ENCODE measurements around the gene TPK1.
"Not testable (repeated sequence)": the region's sequence is repeated elsewhere in the genome, so short reads cannot be mapped to it uniquely, and the experiment has no call there.

The TPK1 gene

DNA sequence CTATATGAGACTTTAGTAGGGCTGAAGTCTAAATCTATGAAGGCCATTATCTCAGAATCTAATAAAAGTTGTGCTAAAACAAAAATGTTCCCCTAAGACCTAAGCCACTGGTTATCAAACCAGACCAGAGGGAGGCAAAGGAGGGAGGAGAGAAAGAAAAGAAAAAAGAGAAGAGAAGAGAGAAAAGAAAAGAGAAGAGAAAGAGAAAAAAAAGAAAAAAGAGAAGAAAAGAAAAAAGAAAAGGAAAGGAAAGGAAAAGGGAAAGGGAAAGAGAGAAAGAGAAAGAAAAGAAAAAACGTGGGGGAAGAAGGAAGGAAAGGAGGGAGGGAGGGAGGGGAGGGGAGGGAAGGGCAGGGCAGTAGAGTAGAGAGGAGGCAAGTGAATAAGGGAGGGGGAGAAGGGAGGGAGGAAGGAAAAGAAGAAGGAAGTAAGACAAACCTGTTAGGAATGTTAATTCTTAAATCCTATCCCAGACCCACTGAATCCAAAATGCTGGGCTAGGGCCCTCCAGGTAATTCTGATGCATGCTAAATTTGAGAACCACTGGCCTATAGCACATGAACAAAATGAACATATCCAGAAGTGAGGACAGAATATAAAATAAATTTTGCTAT is 98.9 kb downstream of the TPK1 start:
- Mint-ChIP-seq H3K27ac (no peak overlapping the region), H3K4me3 (no peak overlapping the region), H3K27me3 (no peaks in the 10 kb centered on the region), H3K36me3 (peaks cover 0 to 2% of the 10 kb centered on the region in 2 donors), H3K9me3 (no peaks in the 10 kb centered on the region), H3K4me1 (peaks cover 6 to 11% of the 10 kb centered on the region in 2 donors)
- DNase-seq: no peak
- ATAC-seq (replicated peaks): no peak

DNA sequence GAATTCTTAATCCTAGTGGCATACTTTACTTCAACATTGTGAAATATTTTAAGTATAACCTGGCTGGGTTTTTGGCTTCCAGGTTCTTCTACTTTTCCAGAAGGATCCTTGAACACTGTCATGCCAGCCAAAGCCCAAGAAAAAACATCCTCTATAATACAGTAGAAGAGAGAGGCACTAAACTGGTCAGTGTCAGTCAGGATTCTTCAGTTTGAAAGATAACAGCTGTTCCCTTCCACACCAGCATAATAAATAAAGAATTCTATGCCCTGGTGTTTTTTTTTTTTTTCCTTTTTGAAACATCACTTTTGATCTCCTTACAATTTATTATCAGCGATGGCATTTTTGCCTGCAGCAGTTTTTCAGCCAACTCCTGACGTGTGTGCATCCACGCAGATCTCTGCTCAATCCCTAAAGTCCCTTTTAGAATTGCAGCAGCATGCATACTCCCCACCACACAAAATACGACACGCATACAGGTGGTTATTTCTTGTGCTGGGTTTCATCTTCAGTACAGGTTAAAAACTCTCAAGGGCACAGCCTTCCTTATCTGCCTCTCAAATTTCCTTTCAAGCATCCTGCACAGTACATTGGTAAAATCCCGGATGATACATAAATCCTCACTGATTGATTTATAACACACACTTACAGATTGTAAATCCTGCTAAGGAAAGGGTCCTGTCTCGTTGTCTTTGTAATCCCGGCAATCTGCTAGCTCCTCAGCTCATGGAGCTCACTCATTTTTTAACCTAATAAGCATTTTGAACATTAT is 100.2 kb downstream of the TPK1 start:
- DNase-seq (no peak), ATAC-seq (replicated peaks) (no peak)
- H3K4me3 Mint-ChIP-seq: no peak overlapping the region
- H3K27ac Mint-ChIP-seq: no peak overlapping the region
- H3K9me3 Mint-ChIP-seq: no peaks in the 10 kb centered on the region
- H3K4me1 Mint-ChIP-seq: peaks cover 5 to 11% of the 10 kb centered on the region in 2 donors
- no peaks in the 10 kb centered on the region for H3K27me3 Mint-ChIP-seq
- H3K36me3 Mint-ChIP-seq: peaks cover 0 to 2% of the 10 kb centered on the region in 2 donors

DNA sequence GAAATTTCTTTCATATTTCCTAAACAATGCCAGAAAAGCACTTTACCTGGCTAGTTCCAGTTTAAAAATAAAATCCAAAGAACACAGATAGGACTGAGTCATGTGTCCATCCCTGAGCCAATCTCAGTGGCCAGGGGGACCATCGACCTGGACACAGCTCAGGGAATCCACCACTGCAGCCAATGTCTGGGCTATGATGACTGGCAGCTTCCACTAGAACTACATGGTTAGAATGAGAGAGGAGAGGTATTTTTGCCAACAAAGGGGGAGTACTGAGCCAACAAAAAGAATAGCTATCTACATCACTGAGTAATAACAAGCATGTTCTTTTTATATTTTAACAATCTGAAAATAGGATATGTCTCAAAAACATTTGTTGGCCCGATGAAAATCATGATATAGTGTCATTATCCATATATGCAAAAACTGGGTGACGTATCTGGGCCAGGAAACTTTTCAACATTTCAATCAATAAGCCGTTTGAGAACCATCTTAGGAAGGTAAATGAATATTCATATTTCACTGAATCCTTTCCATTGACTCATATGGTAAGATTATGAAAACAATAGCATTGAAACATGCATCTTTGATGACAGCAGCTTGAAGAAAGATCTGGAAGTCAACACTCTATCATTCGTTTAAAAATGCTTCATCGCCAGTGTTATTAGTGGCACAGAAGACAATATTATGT is 104.0 kb downstream of the TPK1 start:
- Mint-ChIP-seq H3K36me3 (peaks cover 9% of the 10 kb centered on the region in 2 donors), H3K9me3 (peaks cover 0 to 4% of the 10 kb centered on the region in 2 donors), H3K27me3 (no peaks in the 10 kb centered on the region), H3K4me1 (peaks cover under 1 to 2% of the 10 kb centered on the region in 2 donors), H3K27ac (no peak overlapping the region), H3K4me3 (no peak overlapping the region)
- no peak for ATAC-seq (replicated peaks)
- no peak for DNase-seq

DNA sequence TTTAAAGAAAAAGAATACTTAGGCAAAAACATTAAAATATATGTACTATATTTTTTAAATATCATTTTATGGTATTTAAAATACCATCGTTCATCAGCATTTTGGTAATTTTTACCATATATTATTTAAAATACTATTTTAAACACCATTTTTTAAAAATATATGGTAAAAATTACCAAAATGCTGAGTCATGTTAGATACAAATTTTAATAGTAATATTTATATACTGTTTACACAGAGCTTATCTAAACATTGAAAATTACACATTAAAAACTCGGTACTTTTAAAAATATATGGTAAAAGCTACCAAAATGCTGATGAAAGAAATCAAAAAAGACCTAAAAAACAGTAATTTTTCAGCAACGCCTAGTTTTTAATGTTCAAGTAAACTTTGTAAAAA is 105.6 kb downstream of the TPK1 start:
- no peak overlapping the region for H3K4me3 Mint-ChIP-seq
- ATAC-seq (replicated peaks): no peak
- no peak overlapping the region for H3K27ac Mint-ChIP-seq
- no peaks in the 10 kb centered on the region for H3K27me3 Mint-ChIP-seq
- DNase-seq: no peak
- peaks cover 0 to 4% of the 10 kb centered on the region in 2 donors for H3K9me3 Mint-ChIP-seq
- H3K36me3 Mint-ChIP-seq: peaks cover 7 to 9% of the 10 kb centered on the region in 2 donors
- no peaks in the 10 kb centered on the region for H3K4me1 Mint-ChIP-seq

DNA sequence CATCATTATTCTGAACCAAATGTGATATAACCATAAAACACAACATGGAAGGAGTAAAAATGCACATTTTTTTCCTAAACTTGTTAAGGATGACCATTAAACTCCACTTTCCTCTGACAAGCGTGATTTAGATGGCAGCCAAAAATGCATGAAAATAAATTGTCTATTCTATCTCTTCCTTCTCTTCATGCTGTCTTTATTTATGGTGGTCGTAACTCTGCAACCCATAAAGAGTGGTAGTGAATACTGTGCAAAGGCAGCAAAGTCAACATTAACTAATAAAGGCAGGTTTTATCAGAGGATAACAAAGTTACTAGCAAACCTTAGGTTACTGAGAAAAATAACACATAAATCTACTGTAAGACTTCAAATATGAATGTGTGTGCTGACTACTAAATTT is 106.6 kb downstream of the TPK1 start:
- no peak overlapping the region for H3K27ac Mint-ChIP-seq
- H3K9me3 Mint-ChIP-seq: peaks cover 0 to 4% of the 10 kb centered on the region in 2 donors
- no peak overlapping the region for H3K4me3 Mint-ChIP-seq
- no peaks in the 10 kb centered on the region for H3K27me3 Mint-ChIP-seq
- no peak for DNase-seq
- H3K4me1 Mint-ChIP-seq: no peaks in the 10 kb centered on the region
- H3K36me3 Mint-ChIP-seq: peaks cover 7 to 9% of the 10 kb centered on the region in 2 donors
- ATAC-seq (replicated peaks): no peak

DNA sequence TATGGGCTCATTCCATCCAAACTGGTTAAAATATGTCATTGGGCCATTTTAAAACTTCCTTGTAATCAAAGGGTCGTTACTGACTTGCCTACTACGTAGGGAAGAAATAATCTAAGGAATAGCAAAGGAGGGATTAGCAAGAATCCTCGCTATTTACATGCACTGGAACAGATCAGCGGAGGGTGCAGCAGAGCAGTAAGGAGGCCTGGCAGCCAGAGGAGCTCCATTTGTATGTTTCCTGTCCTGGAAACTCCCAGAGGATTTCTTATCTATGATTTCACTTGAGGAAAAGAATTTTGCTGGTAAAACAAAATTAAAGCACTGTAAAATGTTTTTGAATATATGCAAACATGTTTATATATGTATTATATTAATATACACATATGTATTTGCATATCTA is 107.3 kb downstream of the TPK1 start:
- peaks cover 0 to 4% of the 10 kb centered on the region in 2 donors for H3K9me3 Mint-ChIP-seq
- peaks cover 7 to 9% of the 10 kb centered on the region in 2 donors for H3K36me3 Mint-ChIP-seq
- H3K4me1 Mint-ChIP-seq: no peaks in the 10 kb centered on the region
- DNase-seq (no peak), ATAC-seq (replicated peaks) (no peak)
- H3K27ac Mint-ChIP-seq: no peak overlapping the region
- H3K4me3 Mint-ChIP-seq: no peak overlapping the region
- no peaks in the 10 kb centered on the region for H3K27me3 Mint-ChIP-seq

DNA sequence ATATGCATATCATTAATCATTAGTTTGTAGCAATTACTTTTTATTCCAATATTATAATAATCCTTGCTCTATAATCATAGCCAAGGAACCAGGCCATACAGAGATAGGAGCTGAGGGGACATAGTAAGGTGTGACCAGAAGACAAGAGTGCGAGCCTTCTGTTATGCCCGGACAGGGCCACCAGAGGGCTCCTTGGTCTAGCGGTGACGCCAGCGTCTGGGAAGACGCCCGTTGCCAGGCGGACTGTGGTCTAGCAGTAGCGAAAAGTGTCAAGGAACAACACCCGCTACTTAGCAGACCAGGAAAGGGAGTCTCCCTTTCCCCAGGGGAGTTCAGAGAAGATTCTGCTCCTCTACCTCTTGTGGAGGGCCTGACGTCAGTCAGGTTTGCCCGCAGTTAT is 109.0 kb downstream of the TPK1 start:
- DNase-seq: peak; percentile 0
- not testable (repeated sequence) for H3K4me3 Mint-ChIP-seq; H3K27ac Mint-ChIP-seq; ATAC-seq (replicated peaks); H3K9me3 Mint-ChIP-seq; H3K4me1 Mint-ChIP-seq; H3K27me3 Mint-ChIP-seq
- peaks cover 7 to 15% of the 10 kb centered on the region in 2 donors for H3K36me3 Mint-ChIP-seq

DNA sequence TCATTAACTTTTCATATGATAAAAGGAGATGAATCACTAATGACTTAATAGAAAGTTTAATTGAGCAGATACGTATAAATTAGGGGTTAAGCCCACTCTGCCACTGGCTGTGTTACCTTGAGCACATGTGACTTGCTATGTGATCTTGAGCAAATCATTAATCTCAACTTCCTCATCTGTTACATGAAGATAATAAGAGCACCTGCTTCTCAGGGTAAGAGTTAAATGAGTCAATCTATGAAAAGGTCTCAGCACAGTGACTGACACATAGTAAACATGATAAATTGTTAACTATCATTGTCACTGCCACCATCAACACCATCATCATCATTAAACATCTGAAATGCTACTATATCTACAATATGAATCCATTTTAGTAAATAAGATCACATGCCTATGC is 110.8 kb downstream of the TPK1 start:
- Mint-ChIP-seq H3K36me3 (peaks cover 9 to 15% of the 10 kb centered on the region in 2 donors), H3K4me3 (no peak overlapping the region), H3K27me3 (no peaks in the 10 kb centered on the region), H3K27ac (no peak overlapping the region), H3K9me3 (peaks cover 0 to 4% of the 10 kb centered on the region in 2 donors), H3K4me1 (no peaks in the 10 kb centered on the region)
- ATAC-seq (replicated peaks) (peak; percentile 91 to 95), DNase-seq (no peak)

DNA sequence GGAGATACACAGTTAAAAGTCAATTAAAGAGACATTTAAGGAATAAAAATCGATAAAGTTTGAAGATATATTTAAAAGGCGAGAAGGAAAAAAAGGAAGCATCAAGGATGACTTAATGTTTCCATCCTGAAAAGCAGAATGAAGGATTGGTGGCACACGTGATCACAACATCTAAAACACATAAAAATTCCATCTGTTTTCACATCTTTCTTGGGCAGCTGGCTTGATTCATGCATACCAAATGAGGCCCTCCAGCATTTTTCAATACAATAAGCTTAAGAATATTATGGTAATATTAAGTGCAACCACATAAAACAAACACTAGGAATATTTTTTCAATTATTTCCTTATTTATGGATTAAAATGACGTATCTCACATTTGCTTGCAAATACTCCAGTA is 112.6 kb downstream of the TPK1 start:
- Mint-ChIP-seq H3K4me3 (no peak overlapping the region), H3K27ac (no peak overlapping the region), H3K4me1 (no peaks in the 10 kb centered on the region), H3K36me3 (peaks cover 15 to 19% of the 10 kb centered on the region in 2 donors), H3K27me3 (no peaks in the 10 kb centered on the region), H3K9me3 (peaks cover 4 to 6% of the 10 kb centered on the region in 2 donors)
- DNase-seq: no peak
- no peak for ATAC-seq (replicated peaks)

DNA sequence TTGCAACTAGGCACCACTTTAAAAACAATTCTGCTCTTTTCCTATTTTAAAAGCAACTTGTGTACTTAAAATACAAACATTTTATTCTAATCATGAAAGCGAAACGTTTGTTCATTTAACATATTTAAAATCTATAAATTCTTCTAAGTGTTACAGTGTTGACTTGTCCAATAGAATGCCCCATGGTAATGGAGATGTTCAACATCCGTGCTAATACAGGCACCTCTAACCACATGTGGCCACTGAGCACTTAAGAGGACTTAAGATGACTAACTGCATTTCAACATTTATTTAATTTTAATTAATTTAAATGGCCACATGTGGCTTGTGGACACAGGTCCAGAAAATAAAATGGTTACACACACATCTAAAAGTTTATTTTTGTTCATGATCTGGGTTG is 115.1 kb downstream of the TPK1 start:
- Mint-ChIP-seq H3K4me1 (no peaks in the 10 kb centered on the region), H3K9me3 (peaks cover 3 to 6% of the 10 kb centered on the region in 2 donors), H3K36me3 (peaks cover 14 to 20% of the 10 kb centered on the region in 2 donors), H3K27ac (no peak overlapping the region), H3K27me3 (no peaks in the 10 kb centered on the region), H3K4me3 (no peak overlapping the region)
- DNase-seq (no peak), ATAC-seq (replicated peaks) (no peak)

DNA sequence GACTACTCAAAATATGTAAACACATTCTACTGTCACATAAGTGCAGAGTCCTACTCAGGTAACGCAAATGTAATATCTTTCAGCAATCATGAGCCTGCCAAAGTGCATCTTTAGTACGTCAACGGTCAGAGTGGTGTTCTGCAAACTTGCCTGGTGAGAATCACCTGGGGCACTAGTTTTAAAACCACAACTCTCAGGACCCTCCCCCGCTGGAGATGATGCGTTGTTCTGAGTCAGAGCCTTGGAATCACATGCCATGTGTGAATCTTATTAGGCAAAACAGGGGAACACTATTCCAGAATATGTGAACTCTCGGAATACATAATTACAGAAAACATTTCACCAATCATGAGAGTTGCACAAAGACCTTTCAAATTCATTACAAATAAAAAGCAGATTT is 115.7 kb downstream of the TPK1 start:
- Mint-ChIP-seq H3K4me3 (no peak overlapping the region), H3K27ac (no peak overlapping the region), H3K9me3 (peaks cover 3 to 6% of the 10 kb centered on the region in 2 donors), H3K4me1 (no peaks in the 10 kb centered on the region), H3K36me3 (peaks cover 14 to 20% of the 10 kb centered on the region in 2 donors), H3K27me3 (no peaks in the 10 kb centered on the region)
- DNase-seq (no peak), ATAC-seq (replicated peaks) (no peak)

DNA sequence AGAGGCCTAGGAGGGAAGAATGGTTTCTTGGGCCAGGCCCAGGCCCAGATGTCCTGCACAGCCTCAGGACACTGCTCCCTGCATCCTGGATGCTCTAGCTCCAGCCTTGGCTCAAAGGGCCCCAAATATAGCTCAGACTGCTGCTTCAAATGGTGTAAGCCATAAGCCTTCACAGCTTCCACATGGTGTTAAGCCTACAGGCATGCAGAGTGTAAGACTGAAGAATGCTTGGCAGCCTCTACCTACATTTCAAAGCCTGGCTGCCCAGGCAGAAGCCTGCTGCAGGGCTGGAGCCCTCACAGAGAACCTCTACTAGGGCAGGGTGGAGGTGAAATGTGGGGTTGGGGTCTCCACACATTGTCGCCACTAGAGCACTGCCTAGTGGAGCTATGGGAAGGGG is 118.1 kb downstream of the TPK1 start:
- no peak for ATAC-seq (replicated peaks)
- DNase-seq: no peak
- Mint-ChIP-seq H3K9me3 (peaks cover 3 to 6% of the 10 kb centered on the region in 2 donors), H3K27me3 (no peaks in the 10 kb centered on the region), H3K4me3 (no peak overlapping the region), H3K36me3 (peaks cover 19 to 20% of the 10 kb centered on the region in 2 donors), H3K4me1 (peaks cover 0 to 9% of the 10 kb centered on the region in 2 donors), H3K27ac (no peak overlapping the region)

DNA sequence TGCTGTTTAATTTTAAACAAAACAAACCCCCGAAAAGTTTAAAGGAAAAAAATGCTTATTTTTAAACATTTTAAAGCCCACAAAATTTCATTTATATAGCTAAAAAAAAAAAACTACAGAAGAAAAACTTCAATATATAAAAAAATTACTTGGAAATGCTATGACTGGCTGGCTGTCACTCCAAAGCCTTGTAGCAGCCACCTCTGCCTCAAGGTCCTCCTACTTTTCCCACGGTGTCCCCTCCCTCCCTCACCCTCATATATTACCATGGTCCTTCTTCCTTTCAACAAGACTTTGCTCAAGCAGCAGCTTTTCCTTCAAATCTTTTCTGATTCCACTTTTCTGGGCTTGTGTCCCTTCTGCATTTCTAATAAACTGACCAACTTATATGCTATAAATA is 122.0 kb downstream of the TPK1 start:
- no peaks in the 10 kb centered on the region for H3K27me3 Mint-ChIP-seq
- DNase-seq (no peak), ATAC-seq (replicated peaks) (no peak)
- peaks cover 4 to 5% of the 10 kb centered on the region in 2 donors for H3K9me3 Mint-ChIP-seq
- H3K27ac Mint-ChIP-seq: no peak overlapping the region
- H3K4me3 Mint-ChIP-seq: no peak overlapping the region
- peaks cover 19% of the 10 kb centered on the region in 2 donors for H3K36me3 Mint-ChIP-seq
- peaks cover 5 to 18% of the 10 kb centered on the region in 2 donors for H3K4me1 Mint-ChIP-seq

DNA sequence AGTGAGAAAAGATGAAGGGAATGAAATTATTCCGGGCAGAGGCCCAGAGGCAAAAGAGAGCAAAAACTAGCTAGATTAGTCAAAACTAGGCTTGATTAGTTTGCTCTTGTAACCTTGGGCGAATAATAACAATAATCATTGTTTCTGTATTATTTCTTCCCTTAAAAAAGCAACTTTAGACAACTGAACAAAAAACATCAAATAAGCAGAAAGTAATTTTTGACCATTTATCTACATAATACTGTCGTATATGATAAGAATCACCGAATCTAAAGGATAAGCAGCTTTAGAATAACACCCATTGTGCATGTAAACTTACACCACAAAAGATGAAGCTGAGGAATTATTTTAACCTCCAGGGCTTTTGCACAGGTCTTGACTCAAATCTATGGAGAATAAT is 125.1 kb downstream of the TPK1 start:
- Mint-ChIP-seq H3K27me3 (no peaks in the 10 kb centered on the region), H3K4me1 (peaks cover 5 to 18% of the 10 kb centered on the region in 2 donors), H3K4me3 (no peak overlapping the region), H3K9me3 (peaks cover 0 to 1% of the 10 kb centered on the region in 2 donors), H3K27ac (no peak overlapping the region), H3K36me3 (peaks cover 6 to 9% of the 10 kb centered on the region in 2 donors)
- ATAC-seq (replicated peaks) (no peak), DNase-seq (no peak)
